HepG2 (cell line): ENCODE results near the gene MEX3D. TPM values are rescaled to one million over a fixed set of nuclear protein-coding genes. Genes with fewer than 3 reads are reported as not detected.

ENCODE experiments used
- GABPB1 ChIP-seq: IDR thresholded peaks from 2 replicates; pipeline ENCODE4 v1.6.1; 2016; ENCODE audit warnings: mild to moderate bottlenecking, missing genetic modification reagents, moderate library complexity, missing compliant biosample characterization
- HNF4G ChIP-seq, 2 experiments: sonication (generic) in 1 of 2; formaldehyde crosslinking in 1 of 2; IDR thresholded peaks; 2 replicates each; pipeline versions ENCODE4 v1.4.0 to v1.6.1; 2011 to 2020; ENCODE audit warnings: borderline replicate concordance in 2 of 2, low read depth in 2 of 2, mild to moderate bottlenecking in 2 of 2, low read length in 1 of 2, missing genetic modification reagents in 1 of 2, moderate library complexity in 1 of 2
- HOXA3 ChIP-seq: sonication (generic); formaldehyde crosslinking; IDR thresholded peaks from 2 replicates; pipeline ENCODE4 v1.5.0; 2020; ENCODE audit warnings: missing genetic modification reagents
- MED8 ChIP-seq: sonication (generic); formaldehyde crosslinking; IDR thresholded peaks from 2 replicates; pipeline ENCODE4 v1.8.1; 2023; ENCODE audit warnings: mild to moderate bottlenecking, missing genetic modification reagents; ENCODE audit not compliant: insufficient replicate concordance
- MTF2 ChIP-seq: sonication (generic); formaldehyde crosslinking; IDR thresholded peaks from 2 replicates; pipeline ENCODE4 v1.5.0; 2020; ENCODE audit warnings: missing genetic modification reagents, borderline replicate concordance
- MZF1 ChIP-seq: sonication (generic); formaldehyde crosslinking; IDR thresholded peaks from 2 replicates; pipeline ENCODE4 v1.8.1; 2023; ENCODE audit warnings: mild to moderate bottlenecking, missing genetic modification reagents, borderline replicate concordance
- NFKB2 ChIP-seq: sonication (generic); formaldehyde crosslinking; IDR thresholded peaks from 2 replicates; pipeline ENCODE4 v1.4.0; 2020; ENCODE audit warnings: missing genetic modification reagents, borderline replicate concordance
- SATB2 ChIP-seq: sonication (generic); formaldehyde crosslinking; IDR thresholded peaks from 2 replicates; pipeline ENCODE4 v1.5.0; 2020; ENCODE audit warnings: missing genetic modification reagents
- SKI ChIP-seq: fragments of 450-650 bp; IDR thresholded peaks from one replicate; pipeline ENCODE4 v1.6.1; 2018; ENCODE audit warnings: mild to moderate bottlenecking; ENCODE audit not compliant: partially characterized antibody
- SOX13 ChIP-seq, 3 experiments: fragments of 450-650 bp in 1 of 3; sonication (generic) in 1 of 3; formaldehyde crosslinking in 1 of 3; IDR thresholded peaks in 2 of 3; conservative IDR thresholded peaks in 1 of 3; 2 replicates each; pipeline versions ENCODE4 v1.5.0 to v1.6.1; 2016 to 2020; ENCODE audit warnings: antibody characterized with exemption in 1 of 3, mild to moderate bottlenecking in 1 of 3, missing compliant biosample characterization in 1 of 3, missing genetic modification reagents in 1 of 3, moderate library complexity in 1 of 3
- SRY ChIP-seq: sonication (generic); formaldehyde crosslinking; IDR thresholded peaks from 2 replicates; pipeline ENCODE4 v1.8.0; 2022; ENCODE audit warnings: mild to moderate bottlenecking, missing genetic modification reagents
- TCF7L2 ChIP-seq: IDR thresholded peaks from 2 replicates; pipeline ENCODE4 v1.6.1; 2011; ENCODE audit warnings: mild to moderate bottlenecking, low read depth, low read length, moderate library complexity
- ZBTB21 ChIP-seq: sonication (generic); formaldehyde crosslinking; IDR thresholded peaks from 2 replicates; pipeline ENCODE4 v1.4.0; 2020; ENCODE audit warnings: missing genetic modification reagents
- ZBTB4 ChIP-seq: sonication (generic); formaldehyde crosslinking; IDR thresholded peaks from 2 replicates; pipeline ENCODE4 v1.4.0; 2020; ENCODE audit warnings: missing genetic modification reagents, mild to moderate bottlenecking, borderline replicate concordance
- ZKSCAN1 ChIP-seq: fragments of 150-350 bp; IDR thresholded peaks from 2 replicates; pipeline ENCODE4 v1.6.1; 2014; ENCODE audit warnings: low read length
- ZNF570 ChIP-seq: sonication (generic); formaldehyde crosslinking; IDR thresholded peaks from 2 replicates; pipeline ENCODE4 v1.4.0; 2020; ENCODE audit warnings: mild to moderate bottlenecking, missing genetic modification reagents, borderline replicate concordance
- ZNF615 ChIP-seq: sonication (generic); formaldehyde crosslinking; IDR thresholded peaks from 2 replicates; pipeline ENCODE4 v1.5.0; 2020; ENCODE audit warnings: mild to moderate bottlenecking, missing genetic modification reagents, borderline replicate concordance
- ZNF776 ChIP-seq: sonication (generic); formaldehyde crosslinking; IDR thresholded peaks from 2 replicates; pipeline ENCODE4 v1.4.0; 2020; ENCODE audit warnings: mild to moderate bottlenecking, missing genetic modification reagents
- ZNF777 ChIP-seq: sonication (generic); formaldehyde crosslinking; IDR thresholded peaks from 2 replicates; pipeline ENCODE4 v1.4.0; 2020; ENCODE audit warnings: missing genetic modification reagents
- ZNF850 ChIP-seq: sonication (generic); formaldehyde crosslinking; conservative IDR thresholded peaks from 2 replicates; pipeline ENCODE4 v1.9.0; 2021; ENCODE audit warnings: mild to moderate bottlenecking, missing genetic modification reagents
- ZSCAN12 ChIP-seq: sonication (generic); formaldehyde crosslinking; IDR thresholded peaks from 2 replicates; pipeline ENCODE4 v1.9.0; 2021; ENCODE audit warnings: mild to moderate bottlenecking, missing genetic modification reagents
- polyA plus RNA-seq, 8 experiments: library from polyadenylated mRNA; depleted of rRNA in 3 of 8; stranded (reverse) in 7 of 8; unstranded in 1 of 8; fragments of >200 nt; fragmentation: Illumina TruSeq in 4 of 8; extraction: Trizol in 4 of 8; gene quantifications; 2 replicates each; pipeline versions ENCODE4 v1.2.1 to v1.2.3, GENCODE V29; 2011 to 2016; ENCODE audit warnings: low read depth in 4 of 8, missing spikeins in 1 of 8, mixed read lengths in 1 of 8; ENCODE audit not compliant: insufficient read depth in 1 of 8
- total RNA-seq, 5 experiments: library from RNA; depleted of rRNA; stranded (reverse); fragments of >200 nt; fragmentation: Illumina TruSeq; extraction: Trizol; gene quantifications; 2 replicates each; pipeline ENCODE4 v1.2.3, GENCODE V29; 2016; ENCODE audit warnings: low read depth in 1 of 5
- TF ChIP-seq, protein P1 (sequence below): sonication (generic); formaldehyde crosslinking; IDR thresholded peaks from 2 replicates; pipeline ENCODE4 v1.4.0; 2020; ENCODE audit warnings: mild to moderate bottlenecking, missing genetic modification reagents
- TF ChIP-seq, protein P2 (sequence below): IDR thresholded peaks from 2 replicates; pipeline ENCODE4 v1.6.1; 2016; ENCODE audit warnings: control low read depth

Gene MEX3D
- total and polyA plus RNA-seq, 2 of the 13 experiments (the other 11 are each of a cell fraction or from before 2014, with no cell fraction given) = 3.6 to 17.1 TPM

- TF ChIP-seq ZBTB4 = no peak
- TF ChIP-seq ZNF615 (CRISPR knock-in tag) = no peak
- no peak for TF ChIP-seq SKI
- peak; percentile 56; the same call in 1 of the 2 replicates for TF ChIP-seq SRY (CRISPR knock-in tag)
- TF ChIP-seq HNF4G (IDR thresholded peaks at IDR 0.05; ENCODE audit: borderline replicate concordance, low read depth, low read length) = no peak
- no peak for TF ChIP-seq HNF4G (CRISPR knock-in tag; IDR thresholded peaks at IDR 0.05; ENCODE audit: borderline replicate concordance, low read depth)
- no peak for TF ChIP-seq ZBTB21 (CRISPR knock-in tag)
- no peak for TF ChIP-seq TCF7L2
- TF ChIP-seq, protein P1, sequence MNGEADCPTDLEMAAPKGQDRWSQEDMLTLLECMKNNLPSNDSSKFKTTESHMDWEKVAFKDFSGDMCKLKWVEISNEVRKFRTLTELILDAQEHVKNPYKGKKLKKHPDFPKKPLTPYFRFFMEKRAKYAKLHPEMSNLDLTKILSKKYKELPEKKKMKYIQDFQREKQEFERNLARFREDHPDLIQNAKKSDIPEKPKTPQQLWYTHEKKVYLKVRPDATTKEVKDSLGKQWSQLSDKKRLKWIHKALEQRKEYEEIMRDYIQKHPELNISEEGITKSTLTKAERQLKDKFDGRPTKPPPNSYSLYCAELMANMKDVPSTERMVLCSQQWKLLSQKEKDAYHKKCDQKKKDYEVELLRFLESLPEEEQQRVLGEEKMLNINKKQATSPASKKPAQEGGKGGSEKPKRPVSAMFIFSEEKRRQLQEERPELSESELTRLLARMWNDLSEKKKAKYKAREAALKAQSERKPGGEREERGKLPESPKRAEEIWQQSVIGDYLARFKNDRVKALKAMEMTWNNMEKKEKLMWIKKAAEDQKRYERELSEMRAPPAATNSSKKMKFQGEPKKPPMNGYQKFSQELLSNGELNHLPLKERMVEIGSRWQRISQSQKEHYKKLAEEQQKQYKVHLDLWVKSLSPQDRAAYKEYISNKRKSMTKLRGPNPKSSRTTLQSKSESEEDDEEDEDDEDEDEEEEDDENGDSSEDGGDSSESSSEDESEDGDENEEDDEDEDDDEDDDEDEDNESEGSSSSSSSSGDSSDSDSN (CRISPR knock-in tag) = peak; percentile 61; the same call in 1 of the 2 replicates
- TF ChIP-seq HOXA3 (CRISPR knock-in tag) = peak; percentile 3; the same call in 1 of the 2 replicates
- TF ChIP-seq ZSCAN12 (CRISPR knock-in tag) = no peak
- TF ChIP-seq NFKB2 = no peak
- TF ChIP-seq GABPB1 (CRISPR knock-in tag) = no peak
- TF ChIP-seq SOX13 (IDR thresholded peaks at IDR 0.05) = no peak
- TF ChIP-seq SOX13 (CRISPR knock-in tag; conservative IDR thresholded peaks at IDR 0.05 in 1 of 2, IDR thresholded peaks at IDR 0.05 in 1 of 2) = no peak
- TF ChIP-seq ZKSCAN1 = no peak
- TF ChIP-seq ZNF850 (CRISPR knock-in tag) = no peak
- TF ChIP-seq, protein P2, sequence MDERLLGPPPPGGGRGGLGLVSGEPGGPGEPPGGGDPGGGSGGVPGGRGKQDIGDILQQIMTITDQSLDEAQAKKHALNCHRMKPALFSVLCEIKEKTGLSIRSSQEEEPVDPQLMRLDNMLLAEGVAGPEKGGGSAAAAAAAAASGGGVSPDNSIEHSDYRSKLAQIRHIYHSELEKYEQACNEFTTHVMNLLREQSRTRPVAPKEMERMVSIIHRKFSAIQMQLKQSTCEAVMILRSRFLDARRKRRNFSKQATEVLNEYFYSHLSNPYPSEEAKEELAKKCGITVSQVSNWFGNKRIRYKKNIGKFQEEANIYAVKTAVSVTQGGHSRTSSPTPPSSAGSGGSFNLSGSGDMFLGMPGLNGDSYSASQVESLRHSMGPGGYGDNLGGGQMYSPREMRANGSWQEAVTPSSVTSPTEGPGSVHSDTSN (CRISPR knock-in tag) = no peak
- no peak for TF ChIP-seq MTF2 (CRISPR knock-in tag)
- peak; percentile 95 for TF ChIP-seq ZNF777 (CRISPR knock-in tag)
- no peak for TF ChIP-seq MED8 (CRISPR knock-in tag)
- TF ChIP-seq ZNF776 (CRISPR knock-in tag) = peak; percentile 66; the same call in 1 of the 2 replicates
- TF ChIP-seq ZNF570 (CRISPR knock-in tag) = no peak
- TF ChIP-seq MZF1 = no peak
- TF ChIP-seq SATB2 (CRISPR knock-in tag) = no peak
Observed at GRCh38 chr19:1567116-1567847, 843 bp downstream of the MEX3D start (continued).
